ENCODE results near the gene PSMB7.

- TF ChIP-seq, protein P1, sequence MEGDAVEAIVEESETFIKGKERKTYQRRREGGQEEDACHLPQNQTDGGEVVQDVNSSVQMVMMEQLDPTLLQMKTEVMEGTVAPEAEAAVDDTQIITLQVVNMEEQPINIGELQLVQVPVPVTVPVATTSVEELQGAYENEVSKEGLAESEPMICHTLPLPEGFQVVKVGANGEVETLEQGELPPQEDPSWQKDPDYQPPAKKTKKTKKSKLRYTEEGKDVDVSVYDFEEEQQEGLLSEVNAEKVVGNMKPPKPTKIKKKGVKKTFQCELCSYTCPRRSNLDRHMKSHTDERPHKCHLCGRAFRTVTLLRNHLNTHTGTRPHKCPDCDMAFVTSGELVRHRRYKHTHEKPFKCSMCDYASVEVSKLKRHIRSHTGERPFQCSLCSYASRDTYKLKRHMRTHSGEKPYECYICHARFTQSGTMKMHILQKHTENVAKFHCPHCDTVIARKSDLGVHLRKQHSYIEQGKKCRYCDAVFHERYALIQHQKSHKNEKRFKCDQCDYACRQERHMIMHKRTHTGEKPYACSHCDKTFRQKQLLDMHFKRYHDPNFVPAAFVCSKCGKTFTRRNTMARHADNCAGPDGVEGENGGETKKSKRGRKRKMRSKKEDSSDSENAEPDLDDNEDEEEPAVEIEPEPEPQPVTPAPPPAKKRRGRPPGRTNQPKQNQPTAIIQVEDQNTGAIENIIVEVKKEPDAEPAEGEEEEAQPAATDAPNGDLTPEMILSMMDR (IDR thresholded peaks at IDR 0.05): no peak
- TF ChIP-seq POLR2AphosphoS5 (IDR thresholded peaks at IDR 0.05): no peak
Measured at GRCh38 chr9:124359426-124359825, 55.8 kb downstream of the PSMB7 start.
